NCI-H2081 (cell line): ENCODE results near the gene CEP41.
A peak's percentile ranks its signal among the peaks of the same experiment; 100 is the strongest.

ENCODE experiments used
- DNase-seq, 2 experiments: peaks; one replicate each; lab custom pipeline; 2025; lab: John Stamatoyannopoulos, UW

CEP41 gene

DNA sequence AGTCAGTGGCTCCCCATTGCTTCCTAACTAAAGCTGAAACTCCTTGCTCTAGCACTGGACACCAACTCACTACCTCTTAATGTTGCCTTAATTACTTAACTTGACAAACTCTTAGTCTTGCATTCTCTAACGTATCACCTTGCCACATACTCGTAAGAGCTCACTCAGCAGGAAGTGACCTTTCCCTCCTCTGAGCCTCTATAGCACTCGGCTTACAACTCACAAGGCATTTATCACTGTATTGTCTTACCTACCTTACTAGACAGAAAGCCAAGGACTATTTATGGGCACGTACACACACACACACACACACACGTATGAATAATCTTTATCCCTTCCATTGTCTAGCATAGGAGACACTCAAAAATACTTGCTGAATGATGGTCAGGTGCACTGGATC lies 21.2 kb downstream of the CEP41 start:
- peak in 1 of 2 experiments; percentile 34 for DNase-seq

DNA sequence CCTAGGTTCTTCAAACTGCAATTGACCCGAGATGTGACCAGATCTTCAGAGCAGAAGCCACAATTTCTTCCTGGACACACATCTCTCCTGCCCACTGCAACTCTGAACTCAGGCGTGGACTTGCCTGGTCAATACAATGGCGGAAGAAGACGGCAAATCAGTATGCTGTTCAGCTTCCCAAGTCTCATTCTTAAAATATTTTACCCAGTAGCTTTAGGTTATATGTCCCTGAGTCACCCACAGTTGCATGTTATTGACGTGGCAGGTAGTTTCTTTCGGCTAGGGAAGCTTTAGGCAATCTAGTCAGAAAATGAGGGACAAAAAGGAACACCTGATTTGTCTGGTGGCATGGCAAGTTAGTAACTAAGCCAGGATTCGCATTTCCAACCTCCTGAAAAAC lies 22.5 kb downstream of the CEP41 start:
- no peak for DNase-seq

DNA sequence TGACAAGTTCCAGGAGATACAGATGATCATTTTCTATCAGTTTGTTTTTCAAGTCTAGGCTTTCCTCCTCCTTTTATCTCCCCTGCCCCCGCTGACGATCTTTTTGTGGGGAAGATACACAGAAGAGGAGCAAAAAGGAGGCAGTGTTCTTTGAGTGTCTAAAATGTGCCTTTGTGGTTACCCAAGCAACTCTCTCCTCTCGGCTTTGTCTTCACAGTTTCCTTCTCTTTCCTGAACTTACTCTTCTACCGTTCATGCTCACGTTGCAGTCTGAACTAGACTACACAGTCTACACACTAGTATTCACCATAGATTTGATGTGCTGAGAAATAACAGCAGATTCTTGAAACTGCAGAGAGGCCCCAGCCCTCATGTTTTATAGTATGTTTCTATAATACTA lies 23.6 kb downstream of the CEP41 start:
- DNase-seq: no peak

GRCh38 chr7:130415006-130415405 lies 25.8 kb downstream of the CEP41 start:
- no peak for DNase-seq

GRCh38 chr7:130413201-130413600 lies 27.6 kb downstream of the CEP41 start:
- no peak for DNase-seq

DNA sequence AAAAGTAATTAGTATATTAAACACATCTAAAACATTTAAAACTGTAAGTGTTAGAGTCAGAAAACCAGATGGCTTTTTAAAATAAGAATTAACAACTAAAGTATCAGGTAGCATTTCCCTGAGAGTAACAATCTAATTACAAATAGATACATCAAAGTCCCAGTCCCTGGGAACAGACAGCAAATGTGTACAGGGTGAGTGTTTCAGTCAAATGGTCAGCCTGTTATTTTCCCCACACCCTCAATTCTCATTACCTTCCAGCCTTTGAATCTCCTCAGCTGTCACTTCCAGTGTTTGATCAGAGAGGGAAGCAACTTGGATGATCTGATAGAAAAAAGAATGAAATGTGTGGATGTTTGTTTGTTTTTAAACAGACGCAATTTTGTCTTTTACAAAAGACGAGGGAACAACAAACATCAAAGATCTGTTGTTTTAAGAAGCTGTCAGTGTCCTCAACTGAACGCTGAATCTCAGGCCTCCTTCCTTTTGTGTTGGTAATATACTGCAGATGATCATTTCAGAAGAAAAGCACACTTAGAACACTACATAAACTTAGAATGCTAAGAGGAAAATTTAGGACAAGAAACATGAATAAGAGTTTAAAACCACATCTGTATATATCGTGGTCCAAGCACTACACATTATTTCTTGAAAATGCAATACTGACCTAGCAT lies 29.8 kb downstream of the CEP41 start:
- peak; percentile 40 to 61 for DNase-seq

GRCh38 chr7:130409712-130410072 lies 31.1 kb downstream of the CEP41 start:
- no peak for DNase-seq

DNA sequence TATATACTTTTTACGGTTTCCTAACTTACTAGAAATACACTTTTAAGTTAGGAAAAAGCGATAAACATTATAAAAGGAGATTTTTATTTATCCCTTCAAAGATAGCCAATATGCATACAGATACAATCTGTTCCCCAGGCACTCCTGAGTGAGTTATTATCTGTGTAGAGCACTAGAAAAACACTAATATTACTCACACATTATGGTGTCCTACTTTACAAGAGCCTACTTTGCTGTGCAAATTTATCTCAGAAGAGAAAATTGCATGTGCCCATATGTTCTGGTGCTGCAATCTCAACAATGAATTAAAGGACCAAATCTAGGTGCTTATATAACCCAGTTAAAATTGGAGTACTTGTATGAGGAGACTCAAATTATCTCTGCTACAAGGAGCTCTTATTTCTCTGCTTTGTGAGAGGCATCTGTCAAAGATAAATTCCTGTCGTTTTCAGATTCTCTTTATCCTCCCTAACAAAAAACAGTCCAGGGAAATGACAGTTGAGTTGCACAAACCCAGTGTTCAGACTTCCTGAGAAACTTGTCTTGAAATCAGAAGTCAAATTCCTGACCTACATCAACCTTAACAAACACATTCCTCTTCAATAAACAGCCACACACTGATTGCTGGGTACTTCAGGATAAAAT lies 31.6 kb downstream of the CEP41 start:
- DNase-seq: peak in 1 of 2 experiments; percentile 43

DNA sequence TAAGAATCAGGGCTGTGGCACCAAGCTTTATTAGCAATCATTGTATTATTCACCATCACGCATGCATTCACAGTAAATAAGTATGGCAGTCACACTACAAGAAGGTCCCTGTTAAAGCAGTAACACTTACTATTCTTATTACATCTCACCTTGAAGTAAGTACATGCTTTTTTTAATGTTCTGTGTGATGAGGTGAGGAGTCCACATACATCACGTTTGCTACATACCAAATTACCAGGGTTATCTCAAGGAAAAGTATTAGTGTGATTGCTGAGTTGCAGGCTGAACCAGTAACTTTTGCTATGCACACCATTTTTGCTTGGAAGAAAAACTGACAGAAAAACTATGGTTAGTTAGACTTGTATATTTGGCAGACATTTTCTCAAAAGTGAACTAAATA lies 35.8 kb downstream of the CEP41 start:
- no peak for DNase-seq

DNA sequence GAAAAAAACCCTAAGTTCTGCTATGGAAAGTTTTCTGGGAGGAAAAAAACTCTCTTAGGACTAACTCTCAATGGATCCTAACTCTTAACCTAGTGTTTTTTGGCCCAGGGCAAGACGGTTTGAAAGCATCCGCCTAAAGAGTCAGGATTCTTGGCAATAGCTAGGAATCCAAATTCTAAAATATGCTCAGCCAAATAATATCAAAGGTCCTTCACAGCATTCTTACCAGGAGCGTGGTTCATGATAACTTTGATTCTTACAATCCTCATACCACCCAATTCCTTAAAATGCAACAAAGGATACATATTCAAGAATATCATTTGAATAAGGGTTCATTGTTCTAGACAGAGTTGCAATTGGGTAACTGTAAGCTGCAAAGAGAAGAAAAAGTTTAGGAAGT lies 39.2 kb downstream of the CEP41 start:
- DNase-seq: no peak

DNA sequence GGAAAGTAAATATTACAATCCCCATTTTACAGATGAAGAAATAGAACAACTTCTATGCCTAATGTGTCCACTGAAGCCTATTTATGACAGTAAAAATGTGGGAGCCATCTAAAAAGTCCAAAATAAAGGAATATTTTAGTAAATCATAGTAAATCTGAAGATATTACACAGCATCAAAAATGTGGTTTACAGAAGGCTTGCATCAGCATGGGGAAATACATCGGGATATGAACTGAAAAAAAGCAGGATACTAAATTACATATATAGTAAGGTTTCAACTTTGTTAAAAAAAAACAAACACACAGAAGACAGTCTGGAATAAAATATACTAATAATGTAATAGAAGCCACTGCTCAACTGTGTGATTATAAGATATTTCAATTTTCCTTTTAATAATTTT lies 39.7 kb downstream of the CEP41 start:
- DNase-seq: no peak

DNA sequence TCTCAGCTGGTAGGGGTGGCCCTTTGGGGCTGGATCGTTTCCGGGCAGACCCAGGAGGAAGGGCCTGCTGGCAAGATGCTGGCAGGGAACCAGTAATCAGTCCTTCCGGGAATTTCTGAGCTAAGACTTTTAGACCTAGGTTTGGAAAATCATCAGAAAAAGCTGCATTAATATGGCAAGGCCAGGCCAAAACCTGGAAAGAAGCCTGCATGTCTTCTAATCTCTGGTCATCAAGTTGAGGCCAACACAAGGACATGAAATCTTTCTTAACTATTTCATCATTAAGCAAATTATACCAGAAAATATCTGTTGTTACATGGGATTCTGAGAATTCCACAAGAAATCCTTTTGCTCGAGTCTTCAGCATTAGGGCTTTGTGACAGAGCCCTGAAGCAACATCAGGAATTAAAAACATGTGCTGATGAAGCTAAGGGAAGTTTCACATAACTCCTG lies 40.7 kb downstream of the CEP41 start:
- no peak for DNase-seq

DNA sequence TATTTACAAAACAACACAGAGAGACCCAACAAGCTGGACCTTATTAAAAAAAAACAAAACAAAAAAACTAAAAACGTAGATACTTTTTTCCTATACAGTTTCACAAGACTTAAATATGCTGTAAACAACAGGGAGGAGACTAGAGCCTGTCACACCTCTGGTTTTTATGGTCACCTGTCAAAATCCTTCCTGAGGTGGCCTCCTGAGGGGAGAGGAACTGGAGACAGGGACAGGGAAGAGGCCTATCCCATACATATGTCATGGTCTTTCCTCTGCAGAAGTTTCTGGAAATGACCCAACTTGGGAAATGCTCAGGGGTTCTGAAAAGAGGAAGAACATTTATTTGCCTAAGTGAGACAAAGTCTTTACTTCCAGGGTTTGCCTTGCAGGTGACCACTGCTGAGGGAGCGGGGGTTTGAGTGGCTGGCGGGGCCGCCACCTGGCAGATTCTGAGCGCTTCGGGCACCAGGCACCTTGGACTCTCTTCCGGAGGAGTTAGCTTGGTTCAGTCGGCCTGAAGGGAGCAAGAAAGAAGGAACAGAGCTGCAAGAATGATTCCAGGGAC lies 42.2 kb downstream of the CEP41 start:
- DNase-seq: no peak

DNA sequence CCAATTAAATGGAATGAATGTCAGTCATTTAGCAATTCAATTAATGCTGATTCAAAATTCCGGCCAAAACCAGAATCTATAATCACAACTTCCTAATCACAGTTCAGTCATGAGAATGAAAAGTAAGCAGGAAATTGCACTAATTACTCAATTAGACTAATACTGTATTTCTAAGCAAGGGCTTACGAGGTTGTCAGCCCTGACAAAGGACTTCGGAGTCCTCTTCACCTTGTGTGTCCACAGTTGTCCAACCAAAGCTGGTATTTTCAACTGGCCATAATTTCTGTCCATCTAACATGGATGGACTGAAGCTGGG lies 43.1 kb downstream of the CEP41 start:
- DNase-seq: peak in 1 of 2 experiments; percentile 79

DNA sequence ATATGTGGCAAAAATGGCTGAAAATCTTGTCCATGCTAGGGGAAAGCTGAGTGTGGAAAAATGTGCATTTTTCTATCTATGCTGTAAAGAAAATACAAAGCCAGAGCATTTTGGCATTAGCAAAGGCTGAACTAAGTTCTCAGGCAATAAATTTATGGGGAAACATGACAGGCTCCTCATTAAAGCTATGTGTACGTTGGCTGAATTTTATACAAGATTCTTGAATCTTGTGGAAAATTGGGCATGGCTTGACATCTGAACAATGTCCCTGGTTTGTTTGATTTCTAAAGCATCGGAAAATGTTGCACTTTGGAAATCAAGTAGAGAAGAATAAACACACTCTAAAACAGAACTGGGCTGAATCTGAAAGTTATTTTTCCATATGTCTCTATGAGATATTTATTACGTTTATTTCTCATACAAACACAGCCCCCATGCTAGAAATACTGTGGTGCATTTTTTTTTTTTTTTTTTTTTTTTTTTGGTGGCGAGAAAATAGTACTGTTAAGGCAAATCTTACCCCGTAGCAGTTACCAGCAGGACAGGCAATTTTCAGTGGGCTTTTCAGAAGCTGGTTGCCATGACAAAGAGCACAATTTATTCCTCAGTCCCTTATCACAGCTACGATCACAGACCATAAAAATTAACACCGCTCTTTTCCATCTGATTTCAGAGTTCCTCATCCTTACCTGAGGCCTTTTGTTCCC lies 43.6 kb downstream of the CEP41 start:
- DNase-seq: peak; percentile 41 to 67

GRCh38 chr7:130396109-130396508 lies 44.7 kb downstream of the CEP41 start:
- no peak for DNase-seq

GRCh38 chr7:130395421-130395820 lies 45.4 kb downstream of the CEP41 start:
- no peak for DNase-seq

DNA sequence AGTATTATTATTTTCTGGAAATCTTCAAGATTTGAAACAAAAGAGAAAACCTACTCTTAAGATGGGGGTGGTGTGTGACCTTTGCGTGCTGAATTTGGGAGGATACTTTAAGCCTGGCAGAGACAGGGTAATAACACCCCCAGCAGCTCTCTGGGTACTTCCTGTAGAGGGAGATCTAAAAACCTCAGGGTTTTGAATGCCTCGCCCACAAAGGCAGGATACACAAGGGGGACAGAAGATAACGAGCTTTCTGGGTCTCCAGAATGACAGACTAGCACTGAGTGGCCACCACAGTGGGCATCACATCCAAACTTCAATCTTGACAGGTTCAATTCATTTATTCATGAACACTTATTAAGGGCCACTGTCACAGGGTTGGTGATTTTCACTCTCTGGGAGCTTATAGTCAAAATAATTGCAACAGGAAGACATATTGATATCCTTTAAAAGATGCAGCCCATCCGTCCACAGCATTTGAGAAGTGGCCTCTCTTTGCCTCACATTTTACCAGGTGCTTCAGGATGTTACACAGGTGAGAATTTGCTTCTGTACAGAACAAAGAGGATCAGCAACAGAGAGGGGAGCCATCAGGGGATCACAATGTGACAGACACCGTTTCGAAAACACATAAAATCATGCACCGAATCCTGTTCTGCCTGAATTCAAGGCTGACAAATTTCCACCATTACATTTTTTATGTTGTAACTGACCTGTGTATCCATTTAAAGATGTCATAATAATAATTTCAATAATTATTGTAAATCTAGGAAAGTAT lies 46.2 kb downstream of the CEP41 start:
- DNase-seq: no peak

- DNase-seq: no peak
Observed at GRCh38 chr7:130393841-130394411, 46.9 kb downstream of the CEP41 start.

GRCh38 chr7:130393101-130393561 lies 47.7 kb downstream of the CEP41 start:
- DNase-seq: no peak

DNA sequence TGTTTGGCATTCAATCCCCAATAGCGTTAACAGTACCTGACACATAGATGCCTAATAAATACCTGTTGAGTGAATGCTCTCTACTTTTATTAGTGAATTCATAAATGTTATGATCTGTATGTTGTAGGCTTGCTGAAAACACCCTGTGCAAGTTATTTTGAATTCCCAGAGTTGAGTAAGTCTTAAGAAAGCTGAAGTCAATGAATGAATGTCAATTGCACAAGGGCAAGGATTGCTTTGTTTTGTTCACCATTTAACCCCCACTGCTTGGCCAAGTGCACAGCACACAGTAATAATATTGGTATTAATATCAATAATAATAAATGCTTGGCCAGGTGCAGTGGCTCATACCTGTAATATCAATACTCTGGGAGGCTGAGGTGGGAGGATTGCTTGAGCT lies 50.3 kb downstream of the CEP41 start:
- no peak for DNase-seq

- no peak for DNase-seq
Observed at GRCh38 chr7:130388671-130389070, 52.1 kb downstream of the CEP41 start.
